LNCaP clone FGC (cell line): Measurements from ENCODE around the gene PILRA.

Experiments used
- DNase-seq: peaks from one replicate; pipeline ENCODE4 v3.0.0-alpha.2; 2011; ENCODE audit warnings: low read depth
- H3K4me3 ChIP-seq: 2 replicates; pipeline ENCODE4 v1.5.1; 2011; ENCODE audit warnings: mild to moderate bottlenecking, low read depth, low read length, control low read depth
- CTCF ChIP-seq: IDR thresholded peaks from 2 replicates; pipeline ENCODE4 v1.5.1; 2012; ENCODE audit warnings: mild to moderate bottlenecking; ENCODE audit not compliant: control insufficient read depth, insufficient read depth; ENCODE audit errors: extremely low read depth

Gene PILRA

DNA sequence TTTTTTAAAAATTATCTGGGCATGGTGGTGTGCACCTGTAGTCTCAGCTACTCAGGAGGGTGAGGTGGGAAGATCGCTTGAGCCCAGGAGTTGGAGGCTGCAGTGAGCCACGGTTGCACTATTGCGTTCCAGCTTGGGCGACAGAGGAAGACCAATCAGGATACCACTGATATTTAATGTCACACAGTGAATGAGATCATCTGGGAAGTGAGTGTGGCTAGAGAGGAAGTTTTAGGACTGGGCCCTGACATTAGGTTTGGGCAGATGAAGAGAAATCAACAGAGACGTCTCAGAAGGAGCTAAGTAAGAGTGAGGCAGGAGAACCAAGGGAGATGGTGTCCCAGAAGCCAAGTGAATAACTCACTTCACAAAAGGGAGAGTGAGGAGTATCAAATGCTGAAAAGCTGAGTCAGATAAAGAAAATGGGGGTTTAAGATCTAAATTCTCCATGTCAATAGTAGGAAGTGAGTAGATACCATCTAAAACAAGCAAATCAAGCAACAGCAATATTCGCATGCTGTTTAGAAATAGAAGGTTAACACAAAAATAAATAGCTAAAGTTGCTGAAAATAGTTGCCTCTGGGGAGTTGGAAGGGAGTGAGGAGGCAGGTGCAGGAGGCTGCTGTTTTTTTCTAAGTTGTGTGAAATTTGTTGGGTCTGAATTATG, 11.5 kb downstream of the PILRA start:
- no peak overlapping the region for H3K4me3 ChIP-seq
- DNase-seq: no peak
- TF ChIP-seq CTCF: no peak

- no peak for DNase-seq
- no peak for TF ChIP-seq CTCF
- no peak overlapping the region for H3K4me3 ChIP-seq
These were observed 13.7 kb downstream of the PILRA start for GRCh38 chr7:100386940-100387339.

DNA sequence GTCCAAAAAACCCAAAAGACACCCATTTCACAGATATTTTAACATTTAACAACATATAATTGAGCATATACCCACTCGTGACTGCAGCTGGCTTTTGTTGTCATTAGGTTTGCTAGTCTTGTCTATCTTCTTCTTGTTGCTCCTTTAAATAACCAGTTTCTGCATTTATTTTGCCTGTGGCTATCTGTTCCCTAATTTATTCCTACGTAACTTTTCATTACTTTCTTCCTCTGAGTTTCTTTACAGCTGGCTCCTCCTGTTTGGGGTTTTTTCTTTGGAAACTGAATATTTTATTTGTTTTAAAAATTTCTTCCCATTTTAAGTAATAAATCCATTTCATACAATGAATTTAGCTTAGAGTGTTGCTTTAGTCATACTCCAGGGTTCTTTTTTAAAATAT, 14.4 kb downstream of the PILRA start:
- no peak for TF ChIP-seq CTCF
- no peak for DNase-seq
- H3K4me3 ChIP-seq: no peak overlapping the region

GRCh38 chr7:100389437-100390088, 16.3 kb downstream of the PILRA start:
- no peak for DNase-seq
- H3K4me3 ChIP-seq: no peak overlapping the region
- TF ChIP-seq CTCF: no peak

DNA sequence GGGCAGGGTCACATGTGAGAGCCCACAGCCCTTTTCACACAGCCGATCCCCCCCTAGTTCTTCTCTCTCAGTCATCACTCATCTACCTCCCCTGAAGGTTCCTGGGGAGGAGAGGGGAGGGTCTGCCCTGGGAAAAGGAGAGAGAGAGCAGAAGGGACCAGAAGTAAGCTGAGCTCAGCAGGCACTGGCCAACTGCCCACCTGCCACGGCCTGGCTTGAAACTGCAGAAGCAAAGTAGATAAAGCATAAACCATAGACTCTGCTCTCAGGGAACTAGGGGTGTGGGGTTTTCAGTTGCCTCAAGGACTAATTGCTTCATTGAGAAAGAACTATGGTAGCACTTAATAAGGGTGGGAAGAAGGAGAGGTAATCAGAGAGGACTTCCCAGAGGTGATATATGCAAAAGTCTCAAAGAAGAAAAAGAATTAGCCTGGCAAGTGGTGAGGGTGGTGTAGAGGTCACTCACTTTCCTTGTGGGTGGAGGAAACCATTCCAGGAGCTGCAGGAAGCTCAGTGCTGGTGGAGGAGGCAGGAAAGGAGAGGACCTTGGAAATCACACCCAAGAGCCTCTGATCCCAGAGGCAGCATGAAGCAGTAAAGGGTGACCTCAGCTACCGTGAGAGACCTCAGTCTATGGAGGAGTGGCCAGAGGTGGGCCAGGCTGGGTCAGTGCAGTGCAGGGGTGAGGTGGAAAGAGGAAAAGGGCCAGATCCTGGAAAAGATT, 17.2 kb downstream of the PILRA start:
- no peak for DNase-seq
- H3K4me3 ChIP-seq: no peak overlapping the region
- no peak for TF ChIP-seq CTCF

GRCh38 chr7:100393233-100393905, 20.1 kb downstream of the PILRA start:
- no peak overlapping the region for H3K4me3 ChIP-seq
- TF ChIP-seq CTCF: no peak
- no peak for DNase-seq
